NT2/D1 (cell line): Measurements from ENCODE around the gene YKT6.

Experiments used
- DNase-seq: peaks from one replicate; pipeline ENCODE4 v3.0.0-alpha.2; 2011; ENCODE audit warnings: low read depth, low spot score
- H3K27me3 ChIP-seq: 2 replicates; pipeline ENCODE4 v1.6.0; 2011; ENCODE audit warnings: mild to moderate bottlenecking; ENCODE audit not compliant: insufficient read length, insufficient read depth
- H3K36me3 ChIP-seq: 2 replicates; pipeline ENCODE4 v1.6.1; 2011; ENCODE audit warnings: mild to moderate bottlenecking, low read length, mixed read lengths; ENCODE audit not compliant: insufficient read depth, insufficient read length
- H3K4me1 ChIP-seq: 2 replicates; pipeline ENCODE4 v1.5.1; 2011; ENCODE audit not compliant: insufficient read depth, insufficient read length
- H3K4me3 ChIP-seq: 2 replicates; pipeline ENCODE4 v1.5.1; 2011; ENCODE audit warnings: low read depth; ENCODE audit not compliant: insufficient read length
- H3K9ac ChIP-seq: 2 replicates; pipeline ENCODE4 v1.6.0; 2011; ENCODE audit warnings: low read depth; ENCODE audit not compliant: insufficient read length
- H3K9me3 ChIP-seq: 2 replicates; pipeline ENCODE4 v1.5.1; 2011; ENCODE audit warnings: mild to moderate bottlenecking, low read length; ENCODE audit not compliant: insufficient read depth
- SUZ12 ChIP-seq: IDR thresholded peaks from 2 replicates; pipeline ENCODE4 v1.6.1; 2011; ENCODE audit not compliant: insufficient read length, insufficient read depth; ENCODE audit errors: extremely low read depth
- YY1 ChIP-seq: IDR thresholded peaks from 2 replicates; pipeline ENCODE4 v1.6.1; 2011; ENCODE audit not compliant: insufficient read length, insufficient read depth
- ZNF274 ChIP-seq: IDR thresholded peaks from 2 replicates; pipeline ENCODE4 v1.6.1; 2011; ENCODE audit warnings: mild to moderate bottlenecking, low read depth, low read length

YKT6 gene

GRCh38 chr7:44156453-44157010 lies 44.2 kb upstream of the YKT6 start:
- Histone ChIP-seq H3K27me3 (no peaks in the 10 kb centered on the region), H3K36me3 (no peaks in the 10 kb centered on the region), H3K9me3 (no peaks in the 10 kb centered on the region), H3K4me3 (no peak overlapping the region), H3K9ac (no peak overlapping the region), H3K4me1 (peaks cover 12% of the 10 kb centered on the region)
- no peak for TF ChIP-seq YY1
- no peak for TF ChIP-seq ZNF274
- TF ChIP-seq SUZ12: no peak
- no peak for DNase-seq

- no peak for TF ChIP-seq SUZ12
- no peak for TF ChIP-seq ZNF274
- no peak for TF ChIP-seq YY1
- Histone ChIP-seq H3K4me3 (no peak overlapping the region), H3K9ac (no peak overlapping the region), H3K36me3 (no peaks in the 10 kb centered on the region), H3K27me3 (no peaks in the 10 kb centered on the region), H3K9me3 (no peaks in the 10 kb centered on the region), H3K4me1 (peaks cover 15% of the 10 kb centered on the region)
- DNase-seq: no peak
Observed at GRCh38 chr7:44157116-44158080, 43.4 kb upstream of the YKT6 start.

- TF ChIP-seq YY1 (no peak), ZNF274 (no peak), SUZ12 (no peak)
- no peaks in the 10 kb centered on the region for H3K36me3 ChIP-seq
- H3K4me3 ChIP-seq: no peak overlapping the region
- no peak overlapping the region for H3K9ac ChIP-seq
- H3K9me3 ChIP-seq: no peaks in the 10 kb centered on the region
- no peaks in the 10 kb centered on the region for H3K27me3 ChIP-seq
- DNase-seq: no peak
- peaks cover 17% of the 10 kb centered on the region for H3K4me1 ChIP-seq
Observed at GRCh38 chr7:44158096-44158872, 42.5 kb upstream of the YKT6 start.

GRCh38 chr7:44158873-44159631 lies 41.7 kb upstream of the YKT6 start:
- no peak for DNase-seq
- Histone ChIP-seq H3K4me3 (no peak overlapping the region), H3K27me3 (no peaks in the 10 kb centered on the region), H3K9me3 (no peaks in the 10 kb centered on the region), H3K36me3 (no peaks in the 10 kb centered on the region), H3K4me1 (peaks cover 22% of the 10 kb centered on the region), H3K9ac (no peak overlapping the region)
- TF ChIP-seq ZNF274: no peak
- TF ChIP-seq YY1: no peak

- Histone ChIP-seq H3K4me1 (peaks cover 22% of the 10 kb centered on the region), H3K27me3 (no peaks in the 10 kb centered on the region), H3K9me3 (no peaks in the 10 kb centered on the region), H3K4me3 (no peak overlapping the region), H3K9ac (no peak overlapping the region), H3K36me3 (no peaks in the 10 kb centered on the region)
- DNase-seq: no peak
- TF ChIP-seq SUZ12 (no peak), YY1 (no peak), ZNF274 (no peak)
Observed at GRCh38 chr7:44159824-44160630, 40.8 kb upstream of the YKT6 start.

GRCh38 chr7:44161371-44161770 lies 39.4 kb upstream of the YKT6 start:
- Histone ChIP-seq H3K4me3 (no peak overlapping the region), H3K9me3 (no peaks in the 10 kb centered on the region), H3K36me3 (no peaks in the 10 kb centered on the region), H3K4me1 (peaks cover 22% of the 10 kb centered on the region), H3K27me3 (no peaks in the 10 kb centered on the region), H3K9ac (no peak overlapping the region)
- DNase-seq: no peak
- TF ChIP-seq YY1 (no peak), ZNF274 (no peak), SUZ12 (no peak)
